Tibial nerve (tissue), 4 donors: ENCODE data around the gene DPP8. TPM values are rescaled to one million over a fixed set of nuclear protein-coding genes. Genes with fewer than 3 reads are reported as not detected.
A peak's percentile ranks its signal among the peaks of the same experiment; 100 is the strongest.
"Not testable (repeated sequence)": the region's sequence is repeated elsewhere in the genome, so short reads cannot be mapped to it uniquely, and the experiment has no call there.

Experiments used
- DNase-seq, 2 donors: peaks; one replicate each; pipeline ENCODE4 v3.0.0-alpha.2; 2019; ENCODE audit warnings: low spot score in 2 of 2
- H3K27ac ChIP-seq, 4 donors: fragments of 200-600 bp; sonication (generic) in 3 of 4; one replicate each; pipeline ENCODE4 v1.5.1; 2017 to 2019; ENCODE audit warnings: mild to moderate bottlenecking in 1 of 4
- H3K27me3 ChIP-seq, 2 donors: fragments of 200-600 bp; sonication (generic) in 1 of 2; one replicate each; pipeline versions ENCODE4 v1.5.1 to v1.6.0; 2017 to 2019
- H3K36me3 ChIP-seq, 3 donors: fragments of 200-600 bp; sonication (generic); one replicate each; pipeline ENCODE4 v1.5.1; 2018 to 2019
- H3K4me1 ChIP-seq, 4 donors: fragments of 200-600 bp; sonication (generic) in 3 of 4; one replicate each; pipeline ENCODE4 v1.5.1; 2017 to 2019
- H3K4me3 ChIP-seq, 4 donors: fragments of 200-600 bp; sonication (generic) in 3 of 4; one replicate each; pipeline ENCODE4 v1.5.1; 2017 to 2019; ENCODE audit warnings: mild to moderate bottlenecking in 1 of 4, moderate library complexity in 1 of 4
- H3K9me3 ChIP-seq, 4 donors: fragments of 200-600 bp; sonication (generic) in 3 of 4; one replicate each; pipeline ENCODE4 v1.5.1; 2017 to 2019
- EP300 ChIP-seq, 2 donors: sonication (generic); formaldehyde crosslinking; IDR thresholded peaks; one replicate each; pipeline ENCODE4 v1.6.1; 2017; ENCODE audit warnings: antibody characterized with exemption in 2 of 2, mild to moderate bottlenecking in 1 of 2
- POLR2A ChIP-seq, 2 donors: fragments of 450-650 bp; IDR thresholded peaks; one replicate each; pipeline ENCODE4 v1.6.1; 2017; ENCODE audit warnings: antibody characterized with exemption in 2 of 2, mild to moderate bottlenecking in 2 of 2, moderate library complexity in 2 of 2
- WGBS, 2 donors: methylation state at CpG; one replicate each; pipeline ENCODE4 v1.1.5; 2018; 5-methylcytosine and 5-hydroxymethylcytosine counted together
- total RNA-seq, 4 donors: library from RNA; depleted of rRNA; stranded (reverse); fragments of >200 nt; gene quantifications; one replicate each; pipeline ENCODE4 v1.1.0, GENCODE V29; 2016
- TF ChIP-seq, protein P1 (sequence below), 5 experiments: fragments of 200-600 bp in 3 of 5; fragments of 450-650 bp in 2 of 5; sonication (generic) in 3 of 5; IDR thresholded peaks; one replicate each; pipeline ENCODE4 v1.5.1; 2016 to 2019; ENCODE audit warnings: antibody characterized with exemption in 5 of 5, mild to moderate bottlenecking in 3 of 5, moderate library complexity in 2 of 5

DPP8 gene
- total RNA-seq, 4 donors from 2014 or later: 31.2 to 49.4 (median 37.6) TPM

DNA sequence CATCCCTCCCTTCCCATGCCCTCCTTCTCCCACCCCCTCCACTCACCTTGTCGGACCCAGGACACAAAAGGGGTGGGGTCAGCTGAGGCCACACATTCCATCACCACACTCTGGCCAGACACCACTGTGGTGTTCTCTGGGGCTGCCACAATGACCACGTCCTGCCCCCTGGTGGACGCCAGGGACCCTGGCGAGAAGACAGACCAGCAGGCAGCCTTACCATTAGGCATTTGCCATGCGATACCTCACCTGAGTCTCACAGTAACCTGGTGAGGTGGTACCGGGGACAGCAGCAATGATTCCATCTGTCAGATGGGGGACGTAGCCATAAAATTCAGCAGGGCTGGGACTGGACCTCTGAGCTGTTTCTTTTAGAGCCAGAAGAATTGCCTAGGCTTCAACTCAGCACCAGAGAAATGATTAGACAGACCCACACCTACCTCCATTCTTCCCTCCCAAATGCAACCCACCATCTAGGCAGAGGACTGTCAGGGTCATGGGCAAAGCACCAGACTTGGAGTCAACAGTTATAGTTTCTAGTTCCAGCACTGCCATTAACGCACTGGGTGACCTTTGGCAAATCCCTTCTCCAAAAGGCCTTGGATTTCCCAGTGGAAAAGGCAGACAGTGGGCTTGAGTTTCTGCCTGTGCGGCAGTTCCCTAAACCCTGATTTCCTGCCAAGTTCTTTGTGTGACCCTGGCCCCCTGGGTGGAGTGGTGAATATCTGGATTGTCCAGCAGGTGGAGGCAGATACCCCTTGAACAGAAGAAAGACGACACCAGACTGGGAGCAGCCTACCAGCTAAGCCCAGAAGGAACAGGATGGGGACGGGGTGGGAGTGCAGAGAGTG, 116.5 kb downstream of the DPP8 start:
- 23 to 32% methylated on average over 9 to 11 of the region's 11 CpGs for WGBS, 2 donors
- H3K4me1 ChIP-seq: peaks cover 0 to 17% (median 0%) of the 10 kb centered on the region in 4 donors
- no peaks in the 10 kb centered on the region for H3K36me3 ChIP-seq
- peaks cover 0 to 23% of the 10 kb centered on the region in 2 donors for H3K27me3 ChIP-seq
- H3K9me3 ChIP-seq: no peaks in the 10 kb centered on the region
- no peak overlapping the region for H3K4me3 ChIP-seq
- DNase-seq: peak in 1 of 2 donors; percentile 37
- no peak for TF ChIP-seq EP300 (IDR thresholded peaks at IDR 0.05)
- TF ChIP-seq, protein P1, sequence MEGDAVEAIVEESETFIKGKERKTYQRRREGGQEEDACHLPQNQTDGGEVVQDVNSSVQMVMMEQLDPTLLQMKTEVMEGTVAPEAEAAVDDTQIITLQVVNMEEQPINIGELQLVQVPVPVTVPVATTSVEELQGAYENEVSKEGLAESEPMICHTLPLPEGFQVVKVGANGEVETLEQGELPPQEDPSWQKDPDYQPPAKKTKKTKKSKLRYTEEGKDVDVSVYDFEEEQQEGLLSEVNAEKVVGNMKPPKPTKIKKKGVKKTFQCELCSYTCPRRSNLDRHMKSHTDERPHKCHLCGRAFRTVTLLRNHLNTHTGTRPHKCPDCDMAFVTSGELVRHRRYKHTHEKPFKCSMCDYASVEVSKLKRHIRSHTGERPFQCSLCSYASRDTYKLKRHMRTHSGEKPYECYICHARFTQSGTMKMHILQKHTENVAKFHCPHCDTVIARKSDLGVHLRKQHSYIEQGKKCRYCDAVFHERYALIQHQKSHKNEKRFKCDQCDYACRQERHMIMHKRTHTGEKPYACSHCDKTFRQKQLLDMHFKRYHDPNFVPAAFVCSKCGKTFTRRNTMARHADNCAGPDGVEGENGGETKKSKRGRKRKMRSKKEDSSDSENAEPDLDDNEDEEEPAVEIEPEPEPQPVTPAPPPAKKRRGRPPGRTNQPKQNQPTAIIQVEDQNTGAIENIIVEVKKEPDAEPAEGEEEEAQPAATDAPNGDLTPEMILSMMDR (IDR thresholded peaks at IDR 0.05): peak in 4 of 5 experiments; percentile 42 to 53 (median 48)
- H3K27ac ChIP-seq: no peak overlapping the region

DNA sequence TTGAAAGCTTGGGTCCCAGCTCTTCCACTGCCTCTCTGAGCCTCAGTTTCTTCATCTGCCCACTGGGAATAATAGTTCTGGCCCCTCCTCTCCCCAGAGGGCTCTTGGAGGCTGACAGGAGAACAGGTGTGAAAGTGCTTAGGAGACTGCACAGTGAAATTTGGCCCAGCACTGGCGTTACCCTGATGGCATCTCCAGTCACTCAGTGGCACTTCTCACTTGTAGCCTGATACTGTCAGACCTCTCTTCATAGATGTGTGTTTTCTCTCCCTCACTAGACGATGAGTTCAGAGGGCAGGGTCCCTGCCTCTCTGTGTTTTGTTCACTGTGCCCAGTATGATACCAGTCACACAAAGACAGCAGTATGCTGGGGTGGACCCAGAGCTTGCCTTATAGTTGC, 117.5 kb downstream of the DPP8 start:
- Histone ChIP-seq H3K4me1 (peaks cover 0 to 24% (median 0%) of the 10 kb centered on the region in 4 donors), H3K9me3 (no peaks in the 10 kb centered on the region), H3K27ac (no peak overlapping the region), H3K4me3 (no peak overlapping the region), H3K27me3 (peaks cover 0 to 33% of the 10 kb centered on the region in 2 donors), H3K36me3 (no peaks in the 10 kb centered on the region)
- DNase-seq: no peak
- 61 to 71% methylated on average over 2 of the region's 2 CpGs for WGBS, 2 donors
- TF ChIP-seq, protein P1 (IDR thresholded peaks at IDR 0.05): no peak
- TF ChIP-seq EP300 (IDR thresholded peaks at IDR 0.05): no peak
- TF ChIP-seq POLR2A (IDR thresholded peaks at IDR 0.05): no peak

DNA sequence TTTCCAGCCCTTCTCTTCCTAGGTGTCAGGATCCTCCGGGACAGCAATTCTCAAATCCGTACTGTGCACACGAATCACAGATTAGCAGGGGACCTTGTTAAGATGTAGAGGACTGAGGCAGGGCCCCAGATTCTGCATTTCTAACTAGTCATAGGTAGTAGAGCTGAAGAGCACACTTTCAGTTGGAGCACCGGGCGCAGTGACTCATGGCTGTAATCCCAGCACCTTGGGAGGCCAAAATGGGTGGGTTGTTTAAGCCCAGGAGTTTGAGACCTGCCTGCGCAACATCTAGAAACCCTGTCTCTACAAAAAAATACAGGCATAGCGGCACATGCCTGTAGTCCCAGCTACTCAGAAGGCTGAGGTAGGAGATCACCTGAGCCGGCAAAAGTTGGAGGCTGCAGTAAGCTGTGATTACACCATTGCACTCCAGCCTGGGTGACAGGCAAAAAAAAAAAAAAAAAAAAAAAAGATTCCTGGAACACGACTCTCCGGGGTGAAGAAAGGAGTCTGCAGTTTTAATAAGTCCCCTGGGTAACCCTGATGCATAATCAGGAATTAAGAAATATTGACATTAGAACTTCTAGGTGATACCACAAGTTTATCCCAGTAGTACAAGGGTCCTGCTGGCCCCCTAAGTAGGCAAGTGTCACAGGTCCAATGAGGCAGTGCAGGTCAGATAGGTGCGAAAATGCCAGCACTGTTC, 118.3 kb downstream of the DPP8 start:
- WGBS, 2 donors: 81 to 82% methylated on average over 11 of the region's 11 CpGs
- H3K27ac ChIP-seq: no peak overlapping the region
- DNase-seq: no peak
- H3K4me1 ChIP-seq: peaks cover 0 to 24% (median 0%) of the 10 kb centered on the region in 4 donors
- TF ChIP-seq POLR2A (IDR thresholded peaks at IDR 0.05) (no peak), EP300 (IDR thresholded peaks at IDR 0.05) (no peak)
- TF ChIP-seq, protein P1 (IDR thresholded peaks at IDR 0.05): no peak
- no peaks in the 10 kb centered on the region for H3K9me3 ChIP-seq
- peaks cover 0 to 41% of the 10 kb centered on the region in 2 donors for H3K27me3 ChIP-seq
- no peak overlapping the region for H3K4me3 ChIP-seq
- no peaks in the 10 kb centered on the region for H3K36me3 ChIP-seq

DNA sequence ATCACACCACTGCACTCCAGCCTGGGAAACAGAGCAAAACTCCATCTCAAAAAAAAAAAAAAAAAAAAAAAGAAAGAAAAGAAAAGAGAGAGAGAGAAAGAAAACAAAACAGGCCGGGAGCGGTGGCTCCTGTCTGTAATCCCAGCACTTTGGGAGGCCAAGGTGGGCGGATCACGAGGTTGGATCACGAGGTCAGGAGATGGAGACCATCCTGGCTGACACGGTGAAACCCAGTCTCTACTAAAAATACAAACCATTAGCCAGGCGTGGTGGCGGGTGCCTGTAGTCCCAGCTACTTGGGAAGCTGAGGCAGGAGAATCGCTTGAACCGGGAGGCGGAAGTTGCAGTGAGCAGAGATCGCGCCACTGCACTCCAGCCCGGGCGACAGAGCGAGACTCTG, 119.0 kb downstream of the DPP8 start:
- H3K9me3 ChIP-seq, H3K4me3 ChIP-seq, H3K27ac ChIP-seq, DNase-seq, H3K36me3 ChIP-seq: not testable (repeated sequence)
- WGBS, 2 donors: 89 to 91% methylated on average over 16 of the region's 16 CpGs
- Histone ChIP-seq H3K4me1 (peaks cover 0 to 24% (median 0%) of the 10 kb centered on the region in 4 donors), H3K27me3 (peaks cover 0 to 40% of the 10 kb centered on the region in 2 donors)

DNA sequence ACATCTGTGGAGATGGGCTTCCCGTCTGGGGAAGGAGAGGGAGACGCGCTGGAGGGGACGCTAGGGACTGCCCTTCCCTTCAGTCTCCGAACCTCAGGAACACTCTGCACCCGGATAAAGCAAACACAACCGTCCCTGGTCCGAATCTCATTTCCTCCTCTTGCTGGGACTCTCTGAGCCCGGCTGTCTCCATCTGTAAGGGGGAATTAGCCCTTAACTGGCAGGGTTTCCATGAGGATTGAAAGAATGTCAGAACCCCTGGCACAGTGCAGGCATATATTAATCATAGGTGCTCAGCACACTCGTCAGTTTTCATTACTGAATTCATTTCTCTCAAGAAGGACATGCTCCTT, 120.5 kb downstream of the DPP8 start:
- H3K9me3 ChIP-seq: no peaks in the 10 kb centered on the region
- H3K27me3 ChIP-seq: peaks cover 0 to 36% of the 10 kb centered on the region in 2 donors
- no peak overlapping the region for H3K27ac ChIP-seq
- H3K4me3 ChIP-seq: no peak overlapping the region
- no peak for DNase-seq
- no peaks in the 10 kb centered on the region for H3K36me3 ChIP-seq
- 33 to 44% methylated on average over 4 to 10 of the region's 10 CpGs for WGBS, 2 donors
- no peak for TF ChIP-seq EP300 (IDR thresholded peaks at IDR 0.05)
- TF ChIP-seq POLR2A (IDR thresholded peaks at IDR 0.05): no peak
- TF ChIP-seq, protein P1 (IDR thresholded peaks at IDR 0.05): no peak
- peaks cover 0 to 24% (median 0%) of the 10 kb centered on the region in 4 donors for H3K4me1 ChIP-seq
